Gastroesophageal sphincter (tissue), 4 donors: Measurements from ENCODE around the gene RRP1B. TPM values are rescaled to one million over a fixed set of nuclear protein-coding genes. Genes with fewer than 3 reads are reported as not detected.

Experiments used
- ATAC-seq: fragments of 150-250 bp; one replicate; pipeline ENCODE4 v1.9.1; 2016; ENCODE audit warnings: mild to moderate bottlenecking, moderate library complexity
- H3K27ac ChIP-seq, 4 donors: fragments of 200-600 bp; sonication (generic) in 3 of 4; 1 replicate in 3 of 4; 2 replicates in 1 of 4; pipeline ENCODE4 v1.5.1; 2016 to 2019
- H3K27me3 ChIP-seq: fragments of 200-600 bp; sonication (generic); one replicate; pipeline ENCODE4 v1.5.1; 2019
- H3K36me3 ChIP-seq, 2 donors: fragments of 200-600 bp; sonication (generic); one replicate each; pipeline ENCODE4 v1.5.1; 2019; ENCODE audit warnings: control low read depth in 1 of 2
- H3K4me1 ChIP-seq, 3 donors: fragments of 200-600 bp; sonication (generic); 1 replicate in 2 of 3; 2 replicates in 1 of 3; pipeline ENCODE4 v1.5.1; 2016 to 2019; ENCODE audit warnings: control low read depth in 2 of 3
- H3K4me3 ChIP-seq, 2 donors: fragments of 200-600 bp; sonication (generic); one replicate each; pipeline ENCODE4 v1.5.1; 2019; ENCODE audit warnings: mild to moderate bottlenecking in 1 of 2, moderate library complexity in 1 of 2
- H3K9me3 ChIP-seq, 3 donors: fragments of 200-600 bp; sonication (generic); one replicate each; pipeline ENCODE4 v1.5.1; 2017 to 2019; ENCODE audit warnings: control low read depth in 2 of 3
- EP300 ChIP-seq: sonication (generic); formaldehyde crosslinking; IDR thresholded peaks from one replicate; pipeline ENCODE4 v1.6.1; 2017; ENCODE audit warnings: antibody characterized with exemption, mild to moderate bottlenecking
- POLR2A ChIP-seq, 2 donors: fragments of 450-650 bp; IDR thresholded peaks; one replicate each; pipeline ENCODE4 v1.6.1; 2017; ENCODE audit warnings: antibody characterized with exemption in 2 of 2, mild to moderate bottlenecking in 2 of 2, moderate library complexity in 1 of 2
- POLR2AphosphoS5 ChIP-seq: sonication (generic); formaldehyde crosslinking; IDR thresholded peaks from one replicate; pipeline ENCODE4 v1.6.1; 2017; ENCODE audit warnings: antibody characterized with exemption
- WGBS, 2 donors: methylation state at CpG; one replicate each; pipeline ENCODE4 v1.1.5; 2018; ENCODE audit warnings: low coverage in 1 of 2; 5-methylcytosine and 5-hydroxymethylcytosine counted together
- total RNA-seq, 4 donors: library from RNA; depleted of rRNA; stranded (reverse); fragments of >200 nt; gene quantifications; one replicate each; pipeline ENCODE4 v1.1.0, GENCODE V29; 2016
- TF ChIP-seq, protein P1 (sequence below), 4 experiments: fragments of 200-600 bp in 2 of 4; fragments of 450-650 bp in 2 of 4; sonication (generic) in 1 of 4; IDR thresholded peaks; one replicate each; pipeline ENCODE4 v1.5.1; 2017 to 2019; ENCODE audit warnings: antibody characterized with exemption in 4 of 4, mild to moderate bottlenecking in 2 of 4, moderate library complexity in 2 of 4

Gene RRP1B
- total RNA-seq, 4 donors from 2014 or later, result 17.8 to 23.7 (median 21.2) TPM

DNA sequence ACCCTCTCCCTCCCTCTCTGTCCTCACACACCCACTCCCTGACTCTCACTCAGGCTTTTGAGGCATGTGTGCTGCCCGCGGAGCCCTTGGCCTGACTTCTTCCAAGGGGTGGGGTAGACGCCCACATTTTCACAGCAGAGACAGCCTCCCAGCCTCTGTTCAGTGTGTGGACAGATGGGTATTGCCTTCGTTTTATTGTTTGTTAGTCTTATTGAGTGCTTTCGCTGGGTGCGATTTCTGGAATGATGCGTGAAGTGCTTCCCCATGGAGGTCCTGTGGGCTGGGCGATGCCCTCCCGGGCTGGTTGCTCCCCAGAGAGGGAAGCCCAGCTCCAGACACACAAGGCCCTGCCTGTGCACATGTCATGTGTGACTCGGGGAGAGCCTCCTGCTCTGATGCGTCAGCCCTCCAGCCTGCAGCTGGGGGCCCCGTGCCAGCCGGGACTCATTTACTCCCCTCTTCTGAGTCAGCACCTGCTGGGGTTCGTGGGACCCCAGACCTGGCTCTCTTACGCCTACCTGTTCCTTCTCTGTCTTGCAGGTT, 74.2 kb downstream of the RRP1B start:
- Histone ChIP-seq H3K9me3 (no peaks in the 10 kb centered on the region), H3K36me3 (peaks cover 0 to 34% of the 10 kb centered on the region in 2 donors), H3K4me1 (peaks cover 0 to 66% (median 30%) of the 10 kb centered on the region in 3 donors), H3K4me3 (no peak overlapping the region), H3K27ac (peak overlapping the region in 3 of 4 donors; percentile 66 to 78 (median 77)), H3K27me3 (no peaks in the 10 kb centered on the region)
- WGBS, 2 donors, result 9 to 15% methylated on average over 2 to 4 of the region's 15 CpGs
- no peak for TF ChIP-seq EP300
- TF ChIP-seq POLR2A (IDR thresholded peaks at IDR 0.05), result no peak
- TF ChIP-seq POLR2AphosphoS5, result no peak
- TF ChIP-seq, protein P1, sequence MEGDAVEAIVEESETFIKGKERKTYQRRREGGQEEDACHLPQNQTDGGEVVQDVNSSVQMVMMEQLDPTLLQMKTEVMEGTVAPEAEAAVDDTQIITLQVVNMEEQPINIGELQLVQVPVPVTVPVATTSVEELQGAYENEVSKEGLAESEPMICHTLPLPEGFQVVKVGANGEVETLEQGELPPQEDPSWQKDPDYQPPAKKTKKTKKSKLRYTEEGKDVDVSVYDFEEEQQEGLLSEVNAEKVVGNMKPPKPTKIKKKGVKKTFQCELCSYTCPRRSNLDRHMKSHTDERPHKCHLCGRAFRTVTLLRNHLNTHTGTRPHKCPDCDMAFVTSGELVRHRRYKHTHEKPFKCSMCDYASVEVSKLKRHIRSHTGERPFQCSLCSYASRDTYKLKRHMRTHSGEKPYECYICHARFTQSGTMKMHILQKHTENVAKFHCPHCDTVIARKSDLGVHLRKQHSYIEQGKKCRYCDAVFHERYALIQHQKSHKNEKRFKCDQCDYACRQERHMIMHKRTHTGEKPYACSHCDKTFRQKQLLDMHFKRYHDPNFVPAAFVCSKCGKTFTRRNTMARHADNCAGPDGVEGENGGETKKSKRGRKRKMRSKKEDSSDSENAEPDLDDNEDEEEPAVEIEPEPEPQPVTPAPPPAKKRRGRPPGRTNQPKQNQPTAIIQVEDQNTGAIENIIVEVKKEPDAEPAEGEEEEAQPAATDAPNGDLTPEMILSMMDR (IDR thresholded peaks at IDR 0.05), result no peak
- ATAC-seq, result no peak

DNA sequence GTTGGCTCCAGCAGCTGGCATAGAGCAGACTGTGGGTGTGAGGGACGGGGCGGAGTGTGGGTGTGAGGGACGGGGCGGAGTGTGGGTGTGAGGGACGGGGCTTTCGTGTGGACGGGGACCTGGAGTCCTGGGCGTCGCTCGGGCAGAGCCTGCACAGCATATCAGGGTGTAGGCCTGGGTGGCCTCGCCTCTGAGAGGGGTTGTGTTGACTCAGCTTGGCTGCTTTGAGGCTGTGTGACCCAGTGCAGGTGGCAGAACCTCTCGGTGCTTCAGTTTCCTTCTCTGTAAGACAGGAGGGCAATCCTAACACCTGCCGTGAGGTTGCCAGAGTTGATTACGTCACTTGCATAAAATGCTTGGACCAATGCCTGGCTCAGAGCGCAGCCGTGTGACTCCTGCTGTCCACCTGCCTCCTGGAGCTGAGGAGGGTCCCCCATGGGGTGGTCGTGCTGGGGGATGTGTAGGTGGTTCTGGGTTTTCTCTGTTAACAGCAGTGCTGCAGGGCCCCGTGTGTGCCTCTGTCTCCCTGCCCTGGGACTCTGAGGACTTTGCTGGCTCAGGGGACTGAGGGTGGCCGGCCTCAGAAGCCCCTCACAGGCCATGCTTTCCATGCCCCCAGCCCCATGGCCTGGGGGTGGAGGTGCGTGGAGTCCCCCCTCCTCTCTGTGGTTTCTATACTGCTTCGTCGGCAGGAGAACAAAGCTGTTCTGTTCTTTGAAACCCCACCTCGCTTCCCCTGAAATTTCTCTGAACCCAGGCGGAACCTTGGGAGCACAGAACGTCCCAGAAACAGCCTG, 75.0 kb downstream of the RRP1B start:
- peaks cover 0 to 34% of the 10 kb centered on the region in 2 donors for H3K36me3 ChIP-seq
- H3K27ac ChIP-seq, result peak overlapping the region in 3 of 4 donors; percentile 14 to 77 (median 48)
- ATAC-seq, result peak; percentile 6
- WGBS, 2 donors, result 90% methylated on average over 2 of the region's 25 CpGs; no CpG with 5 or more reads in 1 of the 2 donors
- H3K4me3 ChIP-seq, result no peak overlapping the region
- H3K27me3 ChIP-seq, result no peaks in the 10 kb centered on the region
- TF ChIP-seq EP300 (no peak), POLR2AphosphoS5 (no peak), POLR2A (IDR thresholded peaks at IDR 0.05) (no peak)
- TF ChIP-seq, protein P1 (IDR thresholded peaks at IDR 0.05), result no peak
- no peaks in the 10 kb centered on the region for H3K9me3 ChIP-seq
- H3K4me1 ChIP-seq, result peaks cover 0 to 59% (median 24%) of the 10 kb centered on the region in 3 donors

DNA sequence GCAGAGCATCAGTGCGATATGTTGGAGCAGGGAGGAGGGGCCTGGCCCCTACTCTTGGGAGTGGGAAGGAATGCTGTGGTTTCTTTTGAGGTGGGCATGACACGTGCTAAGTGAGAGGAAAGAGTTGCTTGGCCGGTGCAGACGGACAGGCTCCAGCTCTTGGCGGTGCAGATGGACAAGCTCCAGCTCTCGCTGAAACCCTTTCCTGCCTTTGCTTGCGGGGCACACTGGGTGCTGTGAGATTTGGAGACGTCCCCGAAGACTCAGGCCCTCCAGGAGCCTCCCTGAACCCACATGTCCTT, 75.5 kb downstream of the RRP1B start:
- Histone ChIP-seq H3K4me3 (peak overlapping the region in 1 of 2 donors; percentile 10), H3K4me1 (peaks cover 0 to 54% (median 21%) of the 10 kb centered on the region in 3 donors), H3K27ac (peak overlapping the region in 3 of 4 donors; percentile 14 to 77 (median 48)), H3K9me3 (no peaks in the 10 kb centered on the region), H3K36me3 (peaks cover 0 to 34% of the 10 kb centered on the region in 2 donors), H3K27me3 (no peaks in the 10 kb centered on the region)
- peak; percentile 41 for ATAC-seq
- TF ChIP-seq, protein P1 (IDR thresholded peaks at IDR 0.05), result no peak
- no peak for TF ChIP-seq EP300
- TF ChIP-seq POLR2A (IDR thresholded peaks at IDR 0.05), result no peak
- TF ChIP-seq POLR2AphosphoS5, result no peak
- 53 to 70% methylated on average over 2 to 3 of the region's 9 CpGs for WGBS, 2 donors

DNA sequence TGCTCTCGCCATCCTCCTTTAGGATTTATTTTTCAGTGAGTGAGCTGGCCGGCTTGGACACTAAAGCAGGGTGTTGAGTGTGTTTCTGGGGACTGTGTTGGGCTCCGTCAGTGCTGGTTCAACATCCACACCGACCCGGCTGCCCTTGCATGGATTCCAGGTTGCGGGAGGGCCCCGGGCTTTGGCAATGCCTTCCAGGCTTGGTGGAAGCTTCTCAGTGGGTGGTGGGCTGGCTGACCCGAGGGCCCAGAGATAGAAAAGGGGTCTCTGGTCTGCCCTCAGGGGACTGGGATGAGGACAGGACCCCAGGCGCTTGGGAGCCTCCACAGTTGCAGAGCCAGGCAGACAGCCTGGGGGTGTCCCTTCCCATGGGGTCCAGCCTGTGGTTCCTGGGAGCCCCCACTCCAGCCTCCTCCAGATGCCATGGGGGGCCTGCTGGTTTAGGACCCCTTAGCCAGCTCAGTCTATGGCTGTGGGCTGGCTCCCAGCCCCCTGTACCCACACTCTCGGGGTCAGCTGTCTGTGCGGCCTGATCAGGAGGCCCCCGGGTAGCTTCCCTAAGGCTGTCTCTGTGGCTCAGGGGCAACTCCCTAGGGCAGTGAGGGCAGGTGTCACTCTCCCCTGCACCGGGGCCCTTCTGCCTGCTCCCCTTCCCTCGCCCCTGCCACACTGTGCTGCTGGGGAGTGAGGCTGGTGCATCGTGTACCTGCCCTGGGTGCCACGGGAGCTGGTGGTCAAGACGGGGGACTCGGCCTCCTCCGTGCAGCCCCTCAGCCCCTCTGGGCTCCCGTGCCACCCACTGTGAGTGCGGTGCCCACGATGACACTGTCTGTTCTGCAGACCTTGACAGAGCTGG, 76.1 kb downstream of the RRP1B start:
- H3K4me3 ChIP-seq, result peak overlapping the region in 1 of 2 donors; percentile 10
- H3K4me1 ChIP-seq, result peaks cover 0 to 54% (median 21%) of the 10 kb centered on the region in 3 donors
- H3K27ac ChIP-seq, result peak overlapping the region in 3 of 4 donors; percentile 14 to 77 (median 48)
- TF ChIP-seq POLR2AphosphoS5 (no peak), EP300 (no peak), POLR2A (IDR thresholded peaks at IDR 0.05) (no peak)
- TF ChIP-seq, protein P1 (IDR thresholded peaks at IDR 0.05), result no peak
- peak; percentile 1 for ATAC-seq
- 91% methylated on average over 7 of the region's 22 CpGs; no CpG with 5 or more reads in 1 of the 2 donors for WGBS, 2 donors
- peaks cover 0 to 34% of the 10 kb centered on the region in 2 donors for H3K36me3 ChIP-seq
- H3K9me3 ChIP-seq, result no peaks in the 10 kb centered on the region
- H3K27me3 ChIP-seq, result no peaks in the 10 kb centered on the region
